C4-2B (cell line): Measurements from ENCODE around the gene GP5.

ENCODE experiments used
- ZFX ChIP-seq: fragments of 450-650 bp; IDR thresholded peaks from 2 replicates; pipeline ENCODE4 v1.6.1; 2017
- TF ChIP-seq, protein P1 (sequence below): fragments of 450-650 bp; conservative IDR thresholded peaks from 2 replicates; pipeline ENCODE4 v1.5.1; 2017; ENCODE audit warnings: mild to moderate bottlenecking

DNA sequence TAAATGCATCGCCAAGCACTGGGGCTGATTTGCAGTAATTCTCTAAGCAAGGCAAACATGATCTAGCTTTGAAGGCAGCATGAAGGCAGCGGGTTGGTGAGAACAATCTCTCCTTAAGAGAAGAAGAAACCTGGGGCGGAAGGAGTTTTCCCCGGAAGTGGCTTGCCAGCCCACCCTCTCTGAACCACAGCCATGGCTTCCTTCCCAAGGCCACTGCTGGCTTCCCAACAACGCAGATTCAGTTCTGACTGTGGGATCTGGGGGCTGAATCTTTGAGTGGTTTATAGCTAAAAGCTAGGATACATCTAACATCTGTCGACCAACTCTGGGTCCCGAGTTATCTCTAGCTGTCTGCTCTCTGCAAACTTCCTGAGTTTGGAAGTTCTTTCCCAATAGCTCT is 43.7 kb downstream of the GP5 start:
- TF ChIP-seq, protein P1, sequence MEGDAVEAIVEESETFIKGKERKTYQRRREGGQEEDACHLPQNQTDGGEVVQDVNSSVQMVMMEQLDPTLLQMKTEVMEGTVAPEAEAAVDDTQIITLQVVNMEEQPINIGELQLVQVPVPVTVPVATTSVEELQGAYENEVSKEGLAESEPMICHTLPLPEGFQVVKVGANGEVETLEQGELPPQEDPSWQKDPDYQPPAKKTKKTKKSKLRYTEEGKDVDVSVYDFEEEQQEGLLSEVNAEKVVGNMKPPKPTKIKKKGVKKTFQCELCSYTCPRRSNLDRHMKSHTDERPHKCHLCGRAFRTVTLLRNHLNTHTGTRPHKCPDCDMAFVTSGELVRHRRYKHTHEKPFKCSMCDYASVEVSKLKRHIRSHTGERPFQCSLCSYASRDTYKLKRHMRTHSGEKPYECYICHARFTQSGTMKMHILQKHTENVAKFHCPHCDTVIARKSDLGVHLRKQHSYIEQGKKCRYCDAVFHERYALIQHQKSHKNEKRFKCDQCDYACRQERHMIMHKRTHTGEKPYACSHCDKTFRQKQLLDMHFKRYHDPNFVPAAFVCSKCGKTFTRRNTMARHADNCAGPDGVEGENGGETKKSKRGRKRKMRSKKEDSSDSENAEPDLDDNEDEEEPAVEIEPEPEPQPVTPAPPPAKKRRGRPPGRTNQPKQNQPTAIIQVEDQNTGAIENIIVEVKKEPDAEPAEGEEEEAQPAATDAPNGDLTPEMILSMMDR: no peak
- TF ChIP-seq ZFX: no peak
